Measurements from ENCODE around the gene ZNF827. TPM values are rescaled to one million over a fixed set of nuclear protein-coding genes. Genes with fewer than 3 reads are reported as not detected.
A peak's percentile ranks its signal among the peaks of the same experiment; 100 is the strongest.

The ZNF827 gene
- total and polyA plus RNA-seq, 11 donors, result 4.5 to 30.1 (median 18.1) TPM

- ATAC-seq (no peak), DNase-seq (no peak)
- Histone ChIP-seq H3K4me1 (no peaks in the 10 kb centered on the region), H3K4me3 (no peak overlapping the region), H3K27ac (no peak overlapping the region), H3K27me3 (peaks cover 0 to 2% (median 0%) of the 10 kb centered on the region in 9 donors), H3K36me3 (no peaks in the 10 kb centered on the region), H3K9me3 (peaks cover 0 to 11% (median 0%) of the 10 kb centered on the region in 12 donors)
- WGBS, 4 donors, result 83 to 91% (median 84%) methylated on average over 2 of the region's 2 CpGs
- TF ChIP-seq CTCF (IDR thresholded peaks at IDR 0.05) (no peak), POLR2A (IDR thresholded peaks at IDR 0.05) (no peak)
- intact Hi-C loops (cut with DNase I), result no loop called here
Measured at GRCh38 chr4:145743641-145744040, 195.0 kb downstream of the ZNF827 start.

- no peak overlapping the region for H3K4me3 ChIP-seq
- TF ChIP-seq CTCF (IDR thresholded peaks at IDR 0.05) (no peak), POLR2A (IDR thresholded peaks at IDR 0.05) (no peak)
Measured at GRCh38 chr4:145740806-145741205, 197.8 kb downstream of the ZNF827 start.

GRCh38 chr4:145739845-145740244 lies 198.8 kb downstream of the ZNF827 start:
- DNase-seq (no peak), ATAC-seq (no peak)
- no peak overlapping the region for H3K4me3 ChIP-seq
- intact Hi-C loops (cut with DNase I), result loop anchor here in 8 of 10 donors (5.0 to 10.0 kb wide), 10 partner anchors 32 to 555 kb away; partner anchors contain the start of genes ZNF827 (in 3 of the 8), OTUD4 (in 1 of the 8) and SMAD1 (in 1 of the 8)
- no peak for TF ChIP-seq CTCF (IDR thresholded peaks at IDR 0.05)
- TF ChIP-seq POLR2A (IDR thresholded peaks at IDR 0.05), result no peak
- H3K9me3 ChIP-seq, result no peaks in the 10 kb centered on the region
- no peaks in the 10 kb centered on the region for H3K36me3 ChIP-seq
- peaks cover 13 to 24% (median 22%) of the 10 kb centered on the region in 12 donors for H3K4me1 ChIP-seq
- 56 to 70% (median 61%) methylated on average over 5 of the region's 5 CpGs for WGBS, 4 donors
- H3K27ac ChIP-seq, result no peak overlapping the region
- peaks cover 0 to 2% (median 0%) of the 10 kb centered on the region in 9 donors for H3K27me3 ChIP-seq

More at GRCh38 chr4:145740806-145741205, 197.8 kb downstream of the ZNF827 start:
- Histone ChIP-seq H3K27ac (no peak overlapping the region), H3K9me3 (no peaks in the 10 kb centered on the region), H3K4me1 (peaks cover 10 to 16% (median 12%) of the 10 kb centered on the region in 12 donors), H3K27me3 (peaks cover 0 to 2% (median 0%) of the 10 kb centered on the region in 9 donors), H3K36me3 (no peaks in the 10 kb centered on the region)
- WGBS, 4 donors, result 77 to 91% (median 88%) methylated on average over 2 of the region's 2 CpGs
- intact Hi-C loops (cut with DNase I), result no loop called here
- DNase-seq (no peak), ATAC-seq (no peak)

GRCh38 chr4:145736241-145736831 lies 202.3 kb downstream of the ZNF827 start:
- peak overlapping the region; percentile 45 to 99 (median 95) for H3K27ac ChIP-seq
- ATAC-seq (peak; percentile 25 to 42 (median 34)), DNase-seq (peak in 4 of 5 donors; percentile 56 to 72 (median 63))
- peaks cover 13 to 49% (median 43%) of the 10 kb centered on the region in 12 donors for H3K4me1 ChIP-seq
- TF ChIP-seq POLR2A (IDR thresholded peaks at IDR 0.05), result no peak
- TF ChIP-seq CTCF (IDR thresholded peaks at IDR 0.05), result no peak
- no peaks in the 10 kb centered on the region for H3K36me3 ChIP-seq
- intact Hi-C loops (cut with DNase I), result loop anchor here in 8 of 10 donors (5.0 to 10.0 kb wide), 10 partner anchors 36 to 552 kb away; partner anchors contain the start of genes ZNF827 (in 3 of the 8), OTUD4 (in 1 of the 8) and SMAD1 (in 1 of the 8)
- WGBS, 4 donors, result 30 to 41% (median 34%) methylated on average over 9 of the region's 9 CpGs
- H3K9me3 ChIP-seq, result no peaks in the 10 kb centered on the region
- no peaks in the 10 kb centered on the region for H3K27me3 ChIP-seq
- H3K4me3 ChIP-seq, result no peak overlapping the region
